ENCODE data around the gene ARF3.
A peak's percentile ranks its signal among the peaks of the same experiment; 100 is the strongest.
"Not testable (repeated sequence)": the region's sequence is repeated elsewhere in the genome, so short reads cannot be mapped to it uniquely, and the experiment has no call there.

Gene ARF3

DNA sequence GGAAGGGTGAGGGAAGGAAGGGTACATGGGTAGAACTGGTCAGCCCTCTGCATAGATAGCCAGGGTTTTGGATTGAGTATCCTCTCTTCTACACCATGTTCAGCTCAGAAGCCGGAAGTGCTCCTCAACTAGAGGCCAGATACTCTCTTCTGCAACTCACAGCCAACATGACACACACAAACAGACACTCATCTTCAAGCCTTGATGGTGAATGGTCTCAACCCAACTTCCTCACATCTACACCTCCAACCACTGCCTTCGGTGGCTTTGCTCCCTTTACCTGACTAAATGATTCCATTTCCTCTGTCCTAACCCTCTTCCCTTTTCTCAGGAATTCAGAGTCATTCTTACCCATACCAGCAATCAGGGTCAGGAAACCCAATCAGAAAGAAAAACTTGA is 24.4 kb downstream of the ARF3 start:
- Mint-ChIP-seq H3K4me3 (peak overlapping the region; percentile 74), H3K4me1 (peaks cover 75% of the 10 kb centered on the region), H3K27ac (peak overlapping the region; percentile 97), H3K36me3 (peaks cover 61% of the 10 kb centered on the region), H3K9me3 (no peaks in the 10 kb centered on the region)
- peak; percentile 84 for ATAC-seq
- DNase-seq (ENCODE audit: low spot score in 2 of 2) = peak in 1 of 2 donors; percentile 56

DNA sequence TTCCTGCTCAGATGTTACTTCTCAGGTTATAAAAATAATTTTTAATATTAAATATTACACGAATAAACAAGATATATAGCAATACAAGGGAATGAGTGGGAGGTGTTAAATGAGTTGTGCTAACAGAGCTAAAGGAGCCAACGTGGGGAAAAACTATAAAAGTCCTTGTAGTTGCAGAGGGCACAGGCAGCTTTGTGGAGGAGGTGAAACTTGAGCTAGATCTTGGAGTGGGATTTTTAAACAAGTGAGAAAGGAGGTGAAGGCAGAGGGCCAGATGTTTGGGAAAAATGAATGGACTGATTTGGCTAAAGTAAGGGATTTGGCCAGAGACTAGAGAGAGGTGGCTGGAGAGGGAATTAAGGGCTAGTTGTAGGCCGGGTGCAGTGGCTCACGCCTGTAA is 26.8 kb downstream of the ARF3 start:
- no peak for DNase-seq (ENCODE audit: low spot score in 2 of 2)
- H3K36me3 Mint-ChIP-seq = peaks cover 63% of the 10 kb centered on the region
- H3K4me1 Mint-ChIP-seq = peaks cover 75% of the 10 kb centered on the region
- H3K9me3 Mint-ChIP-seq = no peaks in the 10 kb centered on the region
- no peak overlapping the region for H3K4me3 Mint-ChIP-seq
- ATAC-seq = no peak
- peak overlapping the region; percentile 76 for H3K27ac Mint-ChIP-seq

DNA sequence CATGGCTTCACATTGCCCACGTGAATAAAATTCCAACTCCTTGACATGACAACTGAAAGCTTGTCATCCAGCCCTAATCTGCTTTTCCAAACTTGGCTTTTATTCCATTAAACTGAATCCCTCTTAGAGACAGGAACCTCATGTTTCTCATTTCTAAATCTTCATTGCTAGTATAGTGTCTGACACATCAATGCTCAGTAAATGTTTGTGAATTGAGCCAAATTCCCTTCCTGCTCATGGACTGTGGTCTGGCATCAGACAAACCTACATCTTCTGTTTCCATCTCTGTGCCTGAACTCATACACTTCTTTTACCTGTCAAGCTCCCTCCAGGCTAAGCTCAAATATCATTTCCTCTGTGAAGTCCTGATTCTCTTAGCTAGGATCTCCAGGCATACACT is 27.7 kb downstream of the ARF3 start:
- Mint-ChIP-seq H3K27ac (peak overlapping the region; percentile 44), H3K4me1 (peaks cover 67% of the 10 kb centered on the region), H3K9me3 (no peaks in the 10 kb centered on the region), H3K4me3 (no peak overlapping the region), H3K36me3 (peaks cover 64% of the 10 kb centered on the region)
- no peak for ATAC-seq
- no peak for DNase-seq (ENCODE audit: low spot score in 2 of 2)

DNA sequence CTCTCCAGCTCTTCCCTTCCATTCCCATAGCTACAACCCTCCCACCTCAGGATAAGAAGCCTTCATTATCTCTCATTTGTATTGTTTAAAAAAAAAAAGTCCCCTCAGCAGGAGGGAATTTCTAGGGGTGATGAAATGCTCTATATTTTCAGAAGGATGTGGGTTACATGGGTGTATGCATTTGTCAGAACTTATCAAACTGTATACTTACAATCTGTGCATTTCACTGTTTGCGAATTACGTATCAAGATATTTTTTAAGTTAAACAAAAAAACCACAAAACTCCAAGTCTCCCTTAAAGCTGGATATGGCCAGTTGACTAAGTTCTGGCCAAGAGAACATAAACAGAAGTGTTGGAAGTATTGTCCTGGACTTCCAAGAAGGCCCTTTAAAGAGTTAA is 30.0 kb downstream of the ARF3 start:
- H3K27ac Mint-ChIP-seq = peak overlapping the region; percentile 90
- DNase-seq (ENCODE audit: low spot score in 2 of 2) (no peak), ATAC-seq (no peak)
- peak overlapping the region; percentile 43 for H3K4me3 Mint-ChIP-seq
- peaks cover 65% of the 10 kb centered on the region for H3K36me3 Mint-ChIP-seq
- no peaks in the 10 kb centered on the region for H3K9me3 Mint-ChIP-seq
- peaks cover 67% of the 10 kb centered on the region for H3K4me1 Mint-ChIP-seq

DNA sequence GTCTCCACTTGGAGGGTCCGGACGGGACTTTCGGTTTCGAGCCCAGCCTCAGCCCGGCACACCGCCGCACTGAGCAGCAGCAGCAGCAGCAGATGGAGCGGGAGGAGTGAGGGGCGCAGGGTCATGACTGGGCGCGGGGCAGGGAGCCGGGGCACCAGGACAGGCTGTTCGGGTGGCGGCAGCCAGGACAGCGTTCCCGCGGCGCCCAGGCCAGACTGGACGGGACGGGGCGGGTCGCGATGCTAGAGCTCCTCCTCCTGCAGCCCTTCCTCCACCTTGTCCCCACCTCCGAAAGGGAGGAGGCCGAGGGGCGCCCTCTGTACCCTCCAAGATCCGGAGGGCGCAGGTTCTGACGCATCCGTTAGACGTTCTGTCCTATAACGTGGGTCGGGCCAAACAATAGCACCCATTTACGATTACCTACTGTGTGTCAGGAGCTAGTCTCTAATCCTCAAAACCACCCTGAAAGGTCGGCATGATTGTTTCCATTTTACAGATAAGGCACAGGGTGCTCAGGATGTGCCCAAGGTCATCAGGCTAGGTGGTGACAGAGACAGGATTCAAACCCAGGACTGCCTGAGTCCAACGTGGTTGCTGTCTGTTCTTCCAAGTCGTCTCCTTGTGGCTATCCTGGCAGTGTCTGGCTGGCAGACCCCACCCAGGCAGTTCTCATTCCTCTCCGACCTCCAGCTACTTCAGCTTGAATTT is 31.8 kb downstream of the ARF3 start, which contains the start of gene FKBP11:
Gene FKBP11 (minus strand): TSS at position 189 of the 708 bp plus-strand sequence. CDS start 64 bp downstream, at position 125.
- DNase-seq (ENCODE audit: low spot score in 2 of 2) = peak; percentile 59 to 86
- H3K4me3 Mint-ChIP-seq = peak within 1 kb of the TSS; percentile 84
- H3K4me1 Mint-ChIP-seq = peaks cover 72% of the 10 kb centered on the region
- H3K36me3 Mint-ChIP-seq = peaks cover 77% of the 10 kb centered on the region
- peak; percentile 95 for ATAC-seq
- no peaks in the 10 kb centered on the region for H3K9me3 Mint-ChIP-seq
- H3K27ac Mint-ChIP-seq = peak within 1 kb of the TSS; percentile 90

DNA sequence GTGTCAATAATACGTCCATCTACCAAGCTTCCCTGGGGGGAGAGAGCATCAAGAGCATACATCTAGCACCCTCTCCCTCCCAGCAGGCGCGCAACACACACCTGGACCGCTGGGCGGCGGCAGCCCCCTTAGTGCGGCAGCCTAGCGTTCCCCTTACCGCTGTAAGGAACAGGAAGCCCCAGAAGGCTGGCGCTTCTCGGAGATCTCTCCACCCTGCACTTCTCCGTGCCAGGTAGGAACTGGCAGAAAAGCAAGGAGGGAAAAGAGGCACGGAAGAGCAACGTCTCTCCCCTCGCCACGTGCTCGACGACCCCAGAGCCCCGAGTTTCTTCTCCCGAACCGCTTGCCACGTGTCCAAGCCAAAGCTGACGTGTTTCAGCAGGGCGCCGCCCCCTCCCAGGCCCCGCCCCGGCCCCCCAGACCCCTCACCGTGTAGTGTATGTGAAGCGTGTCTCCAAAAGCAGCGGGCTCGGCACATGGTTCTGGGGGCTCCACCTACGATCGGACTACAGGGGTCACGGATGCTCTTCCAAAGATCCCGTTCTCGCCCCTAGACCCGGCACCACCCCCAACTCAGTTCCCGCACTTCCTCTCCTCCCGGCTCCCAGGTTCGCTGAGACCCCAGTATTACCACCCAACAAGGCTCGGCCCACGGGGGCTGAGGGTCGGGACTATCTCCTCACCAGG is 32.5 kb downstream of the ARF3 start:
- Mint-ChIP-seq H3K4me3 (peak overlapping the region; percentile 84), H3K27ac (peak overlapping the region; percentile 90), H3K9me3 (no peaks in the 10 kb centered on the region), H3K4me1 (peaks cover 65% of the 10 kb centered on the region), H3K36me3 (peaks cover 70% of the 10 kb centered on the region)
- ATAC-seq (peak; percentile 76), DNase-seq (ENCODE audit: low spot score in 2 of 2) (peak; percentile 48 to 87)

DNA sequence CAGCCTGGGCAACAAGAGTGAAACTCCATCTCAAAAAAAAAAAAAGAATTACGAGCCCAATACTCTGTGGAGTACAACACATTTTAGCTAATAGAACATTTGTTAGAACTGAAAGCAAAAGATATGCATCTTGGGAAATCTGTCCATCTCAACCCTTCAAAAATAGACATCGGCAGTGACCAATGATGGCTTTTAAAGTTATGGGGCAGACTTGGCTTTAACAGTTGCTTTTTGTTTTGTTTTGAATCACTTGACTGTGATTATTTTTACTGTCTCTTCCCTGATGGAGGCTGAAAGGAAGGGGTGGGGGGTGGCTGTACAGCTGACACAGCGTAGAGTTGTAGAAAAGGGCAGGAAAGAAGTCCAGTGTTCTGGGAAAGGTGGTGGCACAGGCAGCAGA is 34.2 kb downstream of the ARF3 start:
- ATAC-seq (no peak), DNase-seq (ENCODE audit: low spot score in 2 of 2) (no peak)
- Mint-ChIP-seq H3K36me3 (peaks cover 64% of the 10 kb centered on the region), H3K4me1 (peaks cover 65% of the 10 kb centered on the region), H3K4me3 (peak overlapping the region; percentile 84), H3K27ac (peak overlapping the region; percentile 90), H3K9me3 (no peaks in the 10 kb centered on the region)

DNA sequence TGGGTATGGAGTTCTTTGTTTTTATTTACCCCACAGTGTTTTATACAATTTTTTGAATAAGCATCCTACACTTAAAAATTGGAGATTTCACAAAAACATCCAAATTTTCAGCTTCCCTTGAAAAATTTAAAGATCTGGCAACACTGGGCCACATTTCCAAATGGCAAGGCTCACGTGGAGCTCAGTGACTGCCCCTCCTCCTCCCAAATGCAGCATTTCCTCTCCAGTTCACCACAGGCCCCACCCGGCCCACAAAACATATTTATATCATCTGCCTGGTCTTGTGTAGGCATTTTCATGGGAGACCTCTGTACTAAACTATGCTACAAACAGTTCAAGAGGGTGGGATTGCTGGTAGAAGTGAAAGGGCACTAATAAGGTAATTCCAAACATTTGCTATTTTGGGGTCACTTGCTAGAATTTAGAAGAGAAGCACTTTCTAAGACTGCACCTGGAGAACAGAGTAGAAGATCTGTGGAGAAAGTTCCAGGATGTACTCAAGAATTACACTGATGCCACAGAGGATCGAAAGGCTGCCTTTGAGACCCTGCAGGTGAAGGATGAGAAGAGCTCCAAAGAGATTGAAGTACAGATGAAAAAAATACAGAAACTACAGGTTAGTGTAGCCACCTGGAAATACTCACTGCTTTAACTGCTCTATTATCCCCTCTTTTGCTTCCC is 39.3 kb downstream of the ARF3 start:
- Mint-ChIP-seq H3K4me1 (peaks cover 46% of the 10 kb centered on the region), H3K9me3 (no peaks in the 10 kb centered on the region), H3K27ac (peak overlapping the region; percentile 94), H3K4me3 (peak overlapping the region; percentile 67), H3K36me3 (peaks cover 26% of the 10 kb centered on the region)
- ATAC-seq (peak; percentile 76), DNase-seq (ENCODE audit: low spot score in 2 of 2) (no peak)

DNA sequence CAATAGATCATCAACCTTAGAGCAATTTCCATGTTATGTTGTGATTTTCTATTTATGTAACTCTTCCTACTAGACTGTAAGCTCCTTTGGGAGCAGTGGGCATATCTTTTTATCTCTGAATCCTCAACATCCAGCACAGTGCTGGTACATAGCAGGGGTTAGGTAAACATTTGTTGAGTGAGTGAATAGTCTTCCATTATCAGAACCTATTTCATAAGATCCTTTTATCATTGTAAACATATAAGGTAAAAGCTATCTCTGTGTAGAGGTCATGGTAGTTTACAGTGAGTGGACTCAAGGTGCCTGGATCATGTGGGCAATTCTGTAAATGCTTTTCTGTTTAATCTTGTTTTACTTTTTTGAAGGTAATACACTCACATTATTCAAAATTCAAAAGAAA is 47.1 kb downstream of the ARF3 start:
- DNase-seq (ENCODE audit: low spot score in 2 of 2) = no peak
- no peak for ATAC-seq
- no peaks in the 10 kb centered on the region for H3K36me3 Mint-ChIP-seq
- H3K9me3 Mint-ChIP-seq = no peaks in the 10 kb centered on the region
- H3K4me3 Mint-ChIP-seq = no peak overlapping the region
- H3K27ac Mint-ChIP-seq = no peak overlapping the region
- H3K4me1 Mint-ChIP-seq = no peaks in the 10 kb centered on the region

DNA sequence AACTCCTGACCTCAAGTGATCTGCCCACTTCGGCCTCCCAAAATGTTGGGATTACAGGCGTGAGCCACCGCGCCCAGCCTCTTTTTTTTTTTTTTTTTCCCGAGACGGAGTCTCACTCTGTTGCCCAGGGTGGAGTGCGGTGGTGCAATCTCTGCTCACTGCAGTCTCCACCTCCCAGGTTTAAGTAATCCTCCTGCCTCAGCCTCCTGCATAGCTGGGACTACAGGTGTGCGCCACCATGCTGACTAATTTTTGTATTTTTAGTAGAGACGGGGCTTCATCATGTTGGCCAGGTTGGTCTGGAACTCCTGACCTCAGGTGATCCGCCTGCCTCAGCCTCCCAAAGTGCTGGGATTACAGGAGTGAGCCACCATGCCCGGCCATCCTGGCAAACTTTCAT is 47.6 kb downstream of the ARF3 start:
- ATAC-seq; H3K36me3 Mint-ChIP-seq; H3K27ac Mint-ChIP-seq; DNase-seq (ENCODE audit: low spot score in 2 of 2); H3K4me3 Mint-ChIP-seq; H3K4me1 Mint-ChIP-seq; H3K9me3 Mint-ChIP-seq: not testable (repeated sequence)

DNA sequence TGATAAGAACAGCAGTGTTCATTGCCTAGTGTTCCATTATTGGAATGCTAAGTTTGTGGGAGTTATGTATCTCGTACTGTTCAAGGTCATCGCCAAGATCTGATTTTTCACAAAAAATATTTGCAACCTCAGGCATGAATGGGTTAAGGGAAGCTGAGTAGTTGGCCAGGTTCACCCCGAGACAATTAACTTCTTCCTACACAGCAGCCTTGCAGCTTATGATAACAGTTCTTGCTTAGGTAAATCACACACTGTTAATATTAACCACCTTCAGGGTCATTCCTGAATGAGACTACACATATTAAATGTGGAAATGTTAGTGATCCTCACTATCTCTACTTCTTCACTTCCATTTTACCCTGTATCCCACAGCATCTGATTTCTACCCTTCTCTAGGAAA is 50.0 kb downstream of the ARF3 start:
- no peak overlapping the region for H3K4me3 Mint-ChIP-seq
- H3K4me1 Mint-ChIP-seq = peaks cover 11% of the 10 kb centered on the region
- H3K27ac Mint-ChIP-seq = no peak overlapping the region
- no peak for DNase-seq (ENCODE audit: low spot score in 2 of 2)
- ATAC-seq = no peak
- no peaks in the 10 kb centered on the region for H3K36me3 Mint-ChIP-seq
- no peaks in the 10 kb centered on the region for H3K9me3 Mint-ChIP-seq

DNA sequence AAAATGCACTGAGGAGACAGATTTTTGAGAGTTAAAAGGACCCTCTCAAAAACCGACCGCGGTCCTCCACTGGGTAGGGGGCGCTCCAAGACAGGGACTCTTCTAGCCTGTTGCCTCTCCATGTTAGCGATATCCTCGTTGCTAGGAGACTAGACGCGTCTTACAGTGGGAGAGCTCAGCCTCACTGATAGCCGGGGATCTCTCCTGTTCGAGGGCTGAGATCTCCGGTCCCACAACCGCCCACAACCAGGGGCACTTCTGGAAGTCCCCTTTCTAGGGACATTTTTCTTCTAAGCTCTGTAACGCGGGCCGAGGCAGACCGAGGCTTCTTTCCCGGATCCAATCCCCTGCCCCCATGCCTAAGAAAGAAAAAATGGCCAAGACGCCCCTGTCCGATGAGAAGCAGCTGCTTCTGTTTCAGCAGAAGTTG is 53.3 kb downstream of the ARF3 start:
- Mint-ChIP-seq H3K36me3 (no peaks in the 10 kb centered on the region), H3K4me3 (peak overlapping the region; percentile 54), H3K27ac (peak overlapping the region; percentile 56), H3K9me3 (no peaks in the 10 kb centered on the region), H3K4me1 (peaks cover 11% of the 10 kb centered on the region)
- peak; percentile 91 for ATAC-seq
- peak; percentile 58 to 88 for DNase-seq (ENCODE audit: low spot score in 2 of 2)

DNA sequence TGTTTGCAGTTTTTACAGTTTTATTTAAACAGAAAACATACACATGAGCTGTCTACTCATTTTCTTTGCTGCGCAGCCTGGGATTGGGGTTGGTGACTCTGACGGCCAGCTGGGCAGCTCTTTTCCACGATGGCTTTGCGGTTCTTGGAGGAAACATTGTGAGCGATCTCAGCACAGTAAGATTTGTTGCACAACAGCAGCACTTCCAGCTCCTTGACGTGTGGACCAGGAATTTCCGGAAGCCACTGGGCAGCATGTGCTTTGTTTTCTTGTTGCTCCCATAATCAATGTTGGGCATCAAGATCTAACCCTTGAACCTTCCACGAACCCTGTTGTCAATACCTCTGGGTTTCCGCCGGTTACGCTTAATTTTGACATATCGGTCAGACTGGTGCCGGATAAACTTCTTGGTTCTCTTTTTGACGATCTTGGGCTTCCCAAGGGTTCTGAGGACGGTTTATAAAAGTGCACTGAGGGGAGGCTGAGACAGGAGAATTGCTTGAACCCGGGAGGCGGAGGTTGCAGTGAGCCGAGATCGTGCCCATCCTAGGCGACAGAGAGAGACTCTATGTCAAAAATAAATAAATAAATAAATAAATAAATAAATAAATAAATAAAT is 53.8 kb downstream of the ARF3 start:
- Mint-ChIP-seq H3K9me3 (no peaks in the 10 kb centered on the region), H3K4me3 (peak overlapping the region; percentile 54), H3K36me3 (no peaks in the 10 kb centered on the region), H3K27ac (peak overlapping the region; percentile 56), H3K4me1 (peaks cover 11% of the 10 kb centered on the region)
- no peak for DNase-seq (ENCODE audit: low spot score in 2 of 2)
- no peak for ATAC-seq

DNA sequence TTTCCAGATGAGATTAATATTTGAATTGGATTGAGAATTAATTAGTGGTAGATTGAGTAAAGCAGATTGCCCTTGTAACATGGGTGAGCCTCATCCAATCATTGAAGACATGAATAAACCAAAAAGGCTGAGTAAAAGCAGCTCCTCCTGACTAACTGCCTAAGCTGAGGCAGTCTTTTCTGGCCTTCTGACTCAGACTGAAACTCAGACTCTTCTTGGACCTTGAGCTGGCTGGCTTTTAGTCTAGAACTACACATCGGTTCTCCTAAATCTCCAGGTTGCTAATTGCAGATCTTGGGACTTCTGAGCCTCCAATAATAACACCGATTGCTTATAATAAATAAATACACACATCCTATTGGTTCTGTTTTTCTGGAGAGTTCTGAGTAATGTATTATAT is 56.0 kb downstream of the ARF3 start:
- Mint-ChIP-seq H3K36me3 (no peaks in the 10 kb centered on the region), H3K4me3 (no peak overlapping the region), H3K4me1 (peaks cover 11% of the 10 kb centered on the region), H3K9me3 (no peaks in the 10 kb centered on the region), H3K27ac (no peak overlapping the region)
- DNase-seq (ENCODE audit: low spot score in 2 of 2) = no peak
- ATAC-seq = peak; percentile 95

DNA sequence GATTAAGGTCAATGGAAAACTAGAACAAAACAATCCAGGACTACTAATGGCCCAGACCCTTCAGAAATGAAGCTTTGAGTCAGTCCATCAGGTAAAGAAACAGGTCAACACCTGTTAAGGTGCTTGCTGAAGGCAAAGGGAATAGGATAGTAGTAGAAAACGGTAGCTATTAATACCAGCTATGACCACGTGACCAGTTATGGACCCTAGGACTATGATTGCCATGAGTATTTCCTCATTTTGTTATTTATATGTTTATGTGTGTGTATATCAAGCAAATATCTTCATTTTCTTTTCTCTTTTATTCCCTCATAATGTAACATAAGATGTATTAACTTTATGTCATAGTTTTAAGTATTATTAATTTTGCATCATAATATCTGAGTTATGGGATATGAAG is 57.6 kb downstream of the ARF3 start:
- Mint-ChIP-seq H3K27ac (no peak overlapping the region), H3K4me3 (no peak overlapping the region), H3K36me3 (no peaks in the 10 kb centered on the region), H3K4me1 (peaks cover 11% of the 10 kb centered on the region), H3K9me3 (no peaks in the 10 kb centered on the region)
- DNase-seq (ENCODE audit: low spot score in 2 of 2) (no peak), ATAC-seq (no peak)

All from stimulated activated effector memory CD8-positive, alpha-beta T cell treated with anti-CD3 and anti-CD28 coated beads, Interleukin-12 subunit alpha, Interleukin-12 subunit beta, amount 100 ng/mL, for 72 hours (primary cell).